NCI-H524 treated with DMSO at 0.1 percent for 48 hours (cell line): ENCODE data around the gene RBBP5.
A peak's percentile ranks its signal among the peaks of the same experiment; 100 is the strongest.

Experiments
- DNase-seq: peaks from one replicate; lab custom pipeline; 2025; lab: John Stamatoyannopoulos, UW

The RBBP5 gene

GRCh38 chr1:205056956-205057568 is 64.7 kb downstream of the RBBP5 start:
- DNase-seq = no peak

GRCh38 chr1:205056188-205056611 is 65.6 kb downstream of the RBBP5 start:
- DNase-seq = peak; percentile 77

- no peak for DNase-seq
These were observed 67.8 kb downstream of the RBBP5 start for GRCh38 chr1:205054013-205054412.

GRCh38 chr1:205053296-205053695 is 68.5 kb downstream of the RBBP5 start:
- DNase-seq = no peak

- no peak for DNase-seq
These were observed 69.1 kb downstream of the RBBP5 start for GRCh38 chr1:205052690-205053089.

- DNase-seq = no peak
These were observed 72.3 kb downstream of the RBBP5 start for GRCh38 chr1:205049479-205049878.

- DNase-seq = no peak
These were observed 73.4 kb downstream of the RBBP5 start for GRCh38 chr1:205048382-205048781.

GRCh38 chr1:205047764-205048231 is 74.0 kb downstream of the RBBP5 start:
- DNase-seq = no peak

GRCh38 chr1:205046870-205047269 is 74.9 kb downstream of the RBBP5 start:
- DNase-seq = no peak

GRCh38 chr1:205045146-205045545 is 76.6 kb downstream of the RBBP5 start:
- no peak for DNase-seq

GRCh38 chr1:205044741-205045140 is 77.0 kb downstream of the RBBP5 start:
- DNase-seq = no peak

- no peak for DNase-seq
These were observed 77.9 kb downstream of the RBBP5 start for GRCh38 chr1:205043866-205044265.

- peak; percentile 35 for DNase-seq
These were observed 78.6 kb downstream of the RBBP5 start, which contains the start of gene CNTN2 for GRCh38 chr1:205042911-205043806. Gene CNTN2 (plus strand): TSS chr1:205043212. CDS start chr1:205053186, 9,974 bp downstream.

GRCh38 chr1:205041998-205042910 is 79.5 kb downstream of the RBBP5 start:
- DNase-seq = peak; percentile 81

GRCh38 chr1:205041001-205041715 is 80.6 kb downstream of the RBBP5 start:
- no peak for DNase-seq

- DNase-seq = no peak
These were observed 83.5 kb downstream of the RBBP5 start for GRCh38 chr1:205038132-205038786.

- DNase-seq = no peak
These were observed 84.2 kb downstream of the RBBP5 start for GRCh38 chr1:205037539-205037938.
